ENCODE measurements around the gene LRRC15.

The LRRC15 gene

GRCh38 chr3:194322678-194323211 is 46.8 kb downstream of the LRRC15 start:
- Mint-ChIP-seq H3K4me1 (ENCODE audit: low read depth in 2 of 2) (no peaks in the 10 kb centered on the region), H3K36me3 (ENCODE audit: insufficient read depth) (peaks cover 2% of the 10 kb centered on the region), H3K27me3 (peaks cover 21 to 33% of the 10 kb centered on the region in 2 donors), H3K27ac (no peak overlapping the region), H3K4me3 (no peak overlapping the region), H3K9me3 (peaks cover 4 to 6% of the 10 kb centered on the region in 2 donors)
- ATAC-seq (replicated peaks) (no peak), DNase-seq (no peak)

GRCh38 chr3:194321693-194322640 is 47.6 kb downstream of the LRRC15 start:
- peaks cover 2% of the 10 kb centered on the region for H3K36me3 Mint-ChIP-seq (ENCODE audit: insufficient read depth)
- H3K27ac Mint-ChIP-seq = no peak overlapping the region
- peaks cover 4 to 6% of the 10 kb centered on the region in 2 donors for H3K9me3 Mint-ChIP-seq
- H3K4me1 Mint-ChIP-seq (ENCODE audit: low read depth in 2 of 2) = no peaks in the 10 kb centered on the region
- ATAC-seq (replicated peaks) (no peak), DNase-seq (no peak)
- peaks cover 29 to 41% of the 10 kb centered on the region in 2 donors for H3K27me3 Mint-ChIP-seq
- no peak overlapping the region for H3K4me3 Mint-ChIP-seq

- DNase-seq (no peak), ATAC-seq (replicated peaks) (no peak)
- peaks cover 2% of the 10 kb centered on the region for H3K36me3 Mint-ChIP-seq (ENCODE audit: insufficient read depth)
- H3K4me3 Mint-ChIP-seq = no peak overlapping the region
- H3K27ac Mint-ChIP-seq = no peak overlapping the region
- peaks cover 40 to 51% of the 10 kb centered on the region in 2 donors for H3K27me3 Mint-ChIP-seq
- H3K9me3 Mint-ChIP-seq = peaks cover 4 to 6% of the 10 kb centered on the region in 2 donors
- H3K4me1 Mint-ChIP-seq (ENCODE audit: low read depth in 2 of 2) = peaks cover 0 to 6% of the 10 kb centered on the region in 2 donors
Observed at GRCh38 chr3:194320744-194321243, 48.7 kb downstream of the LRRC15 start.

GRCh38 chr3:194320100-194320499 is 49.4 kb downstream of the LRRC15 start:
- ATAC-seq (replicated peaks) (no peak), DNase-seq (no peak)
- H3K27me3 Mint-ChIP-seq = peaks cover 43 to 56% of the 10 kb centered on the region in 2 donors
- H3K9me3 Mint-ChIP-seq = peaks cover 4 to 6% of the 10 kb centered on the region in 2 donors
- H3K27ac Mint-ChIP-seq = no peak overlapping the region
- no peak overlapping the region for H3K4me3 Mint-ChIP-seq
- peaks cover 2% of the 10 kb centered on the region for H3K36me3 Mint-ChIP-seq (ENCODE audit: insufficient read depth)
- H3K4me1 Mint-ChIP-seq (ENCODE audit: low read depth in 2 of 2) = peaks cover 4 to 8% of the 10 kb centered on the region in 2 donors

- Mint-ChIP-seq H3K27ac (no peak overlapping the region), H3K36me3 (ENCODE audit: insufficient read depth) (peaks cover 1% of the 10 kb centered on the region), H3K4me1 (ENCODE audit: low read depth in 2 of 2) (peaks cover 6 to 10% of the 10 kb centered on the region in 2 donors)
Observed at GRCh38 chr3:194318511-194319161, 50.9 kb downstream of the LRRC15 start.

GRCh38 chr3:194316918-194317317 is 52.6 kb downstream of the LRRC15 start:
- peaks cover 40 to 77% of the 10 kb centered on the region in 2 donors for H3K27me3 Mint-ChIP-seq
- peaks cover 6 to 10% of the 10 kb centered on the region in 2 donors for H3K4me1 Mint-ChIP-seq (ENCODE audit: low read depth in 2 of 2)
- peaks cover 4 to 6% of the 10 kb centered on the region in 2 donors for H3K9me3 Mint-ChIP-seq
- H3K27ac Mint-ChIP-seq = no peak overlapping the region
- DNase-seq (no peak), ATAC-seq (replicated peaks) (no peak)
- H3K36me3 Mint-ChIP-seq (ENCODE audit: insufficient read depth) = peaks cover 3% of the 10 kb centered on the region
- H3K4me3 Mint-ChIP-seq = no peak overlapping the region

More at GRCh38 chr3:194318511-194319161, 50.9 kb downstream of the LRRC15 start:
- peaks cover 4 to 6% of the 10 kb centered on the region in 2 donors for H3K9me3 Mint-ChIP-seq
- peaks cover 47 to 71% of the 10 kb centered on the region in 2 donors for H3K27me3 Mint-ChIP-seq
- no peak for ATAC-seq (replicated peaks)
- H3K4me3 Mint-ChIP-seq = no peak overlapping the region
- DNase-seq = no peak

- H3K4me3 Mint-ChIP-seq = peak overlapping the region; percentile 80 to 87
- ATAC-seq (replicated peaks) = peak; percentile 41
- peaks cover 41 to 84% of the 10 kb centered on the region in 2 donors for H3K27me3 Mint-ChIP-seq
- H3K36me3 Mint-ChIP-seq (ENCODE audit: insufficient read depth) = peaks cover 3% of the 10 kb centered on the region
- no peak overlapping the region for H3K27ac Mint-ChIP-seq
- DNase-seq = no peak
- peaks cover 6 to 10% of the 10 kb centered on the region in 2 donors for H3K4me1 Mint-ChIP-seq (ENCODE audit: low read depth in 2 of 2)
- H3K9me3 Mint-ChIP-seq = peaks cover 4 to 6% of the 10 kb centered on the region in 2 donors
Observed at GRCh38 chr3:194315965-194316361, 53.6 kb downstream of the LRRC15 start.

GRCh38 chr3:194315088-194315964 is 54.2 kb downstream of the LRRC15 start:
- DNase-seq (peak; percentile 80 to 83 (median 82)), ATAC-seq (replicated peaks) (peak; percentile 84)
- Mint-ChIP-seq H3K9me3 (peaks cover 4 to 6% of the 10 kb centered on the region in 2 donors), H3K36me3 (ENCODE audit: insufficient read depth) (peaks cover 3% of the 10 kb centered on the region), H3K4me1 (ENCODE audit: low read depth in 2 of 2) (peaks cover 6 to 10% of the 10 kb centered on the region in 2 donors), H3K4me3 (peak overlapping the region; percentile 80 to 87), H3K27ac (no peak overlapping the region), H3K27me3 (peaks cover 45 to 90% of the 10 kb centered on the region in 2 donors)

- Mint-ChIP-seq H3K9me3 (peaks cover 4 to 6% of the 10 kb centered on the region in 2 donors), H3K4me1 (ENCODE audit: low read depth in 2 of 2) (peaks cover 6 to 10% of the 10 kb centered on the region in 2 donors), H3K27me3 (peaks cover 45 to 93% of the 10 kb centered on the region in 2 donors), H3K4me3 (peak overlapping the region; percentile 80 to 87), H3K27ac (no peak overlapping the region), H3K36me3 (ENCODE audit: insufficient read depth) (peaks cover 3% of the 10 kb centered on the region)
- no peak for DNase-seq
- no peak for ATAC-seq (replicated peaks)
Observed at GRCh38 chr3:194314388-194315068, 55.0 kb downstream of the LRRC15 start.

GRCh38 chr3:194313560-194314387 is 55.8 kb downstream of the LRRC15 start:
- Mint-ChIP-seq H3K4me3 (peak overlapping the region in 1 of 2 donors; percentile 80), H3K27ac (no peak overlapping the region), H3K27me3 (peaks cover 40 to 93% of the 10 kb centered on the region in 2 donors), H3K36me3 (ENCODE audit: insufficient read depth) (peaks cover 3% of the 10 kb centered on the region), H3K4me1 (ENCODE audit: low read depth in 2 of 2) (peaks cover 6 to 10% of the 10 kb centered on the region in 2 donors), H3K9me3 (peaks cover 0 to under 1% of the 10 kb centered on the region in 2 donors)
- DNase-seq (no peak), ATAC-seq (replicated peaks) (no peak)

GRCh38 chr3:194312743-194313281 is 56.7 kb downstream of the LRRC15 start:
- Mint-ChIP-seq H3K4me1 (ENCODE audit: low read depth in 2 of 2) (peaks cover 6 to 10% of the 10 kb centered on the region in 2 donors), H3K27ac (no peak overlapping the region), H3K9me3 (no peaks in the 10 kb centered on the region), H3K4me3 (no peak overlapping the region), H3K27me3 (peaks cover 32 to 86% of the 10 kb centered on the region in 2 donors), H3K36me3 (ENCODE audit: insufficient read depth) (peaks cover 3% of the 10 kb centered on the region)
- DNase-seq = no peak
- no peak for ATAC-seq (replicated peaks)

All from effector memory CD8-positive, alpha-beta T cell (primary cell).